ENCODE measurements around the gene CYP24A1.

GRCh38 chr20:54195483-54196472 lies 22.0 kb upstream of the CYP24A1 start:
- TF ChIP-seq, protein P1, sequence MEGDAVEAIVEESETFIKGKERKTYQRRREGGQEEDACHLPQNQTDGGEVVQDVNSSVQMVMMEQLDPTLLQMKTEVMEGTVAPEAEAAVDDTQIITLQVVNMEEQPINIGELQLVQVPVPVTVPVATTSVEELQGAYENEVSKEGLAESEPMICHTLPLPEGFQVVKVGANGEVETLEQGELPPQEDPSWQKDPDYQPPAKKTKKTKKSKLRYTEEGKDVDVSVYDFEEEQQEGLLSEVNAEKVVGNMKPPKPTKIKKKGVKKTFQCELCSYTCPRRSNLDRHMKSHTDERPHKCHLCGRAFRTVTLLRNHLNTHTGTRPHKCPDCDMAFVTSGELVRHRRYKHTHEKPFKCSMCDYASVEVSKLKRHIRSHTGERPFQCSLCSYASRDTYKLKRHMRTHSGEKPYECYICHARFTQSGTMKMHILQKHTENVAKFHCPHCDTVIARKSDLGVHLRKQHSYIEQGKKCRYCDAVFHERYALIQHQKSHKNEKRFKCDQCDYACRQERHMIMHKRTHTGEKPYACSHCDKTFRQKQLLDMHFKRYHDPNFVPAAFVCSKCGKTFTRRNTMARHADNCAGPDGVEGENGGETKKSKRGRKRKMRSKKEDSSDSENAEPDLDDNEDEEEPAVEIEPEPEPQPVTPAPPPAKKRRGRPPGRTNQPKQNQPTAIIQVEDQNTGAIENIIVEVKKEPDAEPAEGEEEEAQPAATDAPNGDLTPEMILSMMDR (IDR thresholded peaks at IDR 0.05) = no peak
- no peak for TF ChIP-seq POLR2A (IDR thresholded peaks at IDR 0.05)
